H1 (cell line): Measurements from ENCODE around the gene CSHL1. TPM values are rescaled to one million over a fixed set of nuclear protein-coding genes. Genes with fewer than 3 reads are reported as not detected.
A peak's percentile ranks its signal among the peaks of the same experiment; 100 is the strongest.
"Not testable (repeated sequence)": the region's sequence is repeated elsewhere in the genome, so short reads cannot be mapped to it uniquely, and the experiment has no call there.

Experiments
- CTCF ChIA-PET: fragments of 300-600 bp; sonication (Branson Sonifier 250); formaldehyde crosslinking; loops from one replicate; lab custom pipeline; 2021; ENCODE audit not compliant: partially characterized antibody; lab: Charles Lee
- POLR2A ChIA-PET: fragments of 300-600 bp; sonication (Branson Sonifier 250); formaldehyde crosslinking; loops from one replicate; lab custom pipeline; 2021; ENCODE audit warnings: inconsistent platforms; ENCODE audit not compliant: partially characterized antibody; lab: Charles Lee
- DNase-seq, 2 experiments: peaks; one replicate each; pipeline versions ENCODE4 v3.0.0 to v3.0.0-alpha.2; 2010 to 2022; ENCODE audit warnings: low spot score in 2 of 2, low read depth in 1 of 2, mixed read lengths in 1 of 2
- FAIRE-seq: peaks from 2 replicates; lab custom pipeline; 2011; peaks lifted over from hg19 to GRCh38; lab: Jason Lieb, UNC
- H2AFZ ChIP-seq: 2 replicates; pipeline ENCODE4 v1.8.1; 2012; ENCODE audit warnings: low read length, inconsistent platforms
- H2AK5ac ChIP-seq: 2 replicates; pipeline ENCODE4 v1.6.1; 2013; ENCODE audit warnings: low read depth, low read length
- H2BK120ac ChIP-seq: replicated peaks from 2 replicates; pipeline ENCODE3; 2013; ENCODE audit warnings: low read depth, low read length, inconsistent platforms
- H2BK12ac ChIP-seq: 2 replicates; pipeline ENCODE4 v1.6.1; 2013; ENCODE audit warnings: low read depth, low read length
- H2BK15ac ChIP-seq: 2 replicates; pipeline ENCODE4 v1.6.1; 2013; ENCODE audit warnings: low read length
- H2BK20ac ChIP-seq: 2 replicates; pipeline ENCODE4 v1.6.1; 2013; ENCODE audit warnings: low read length
- H2BK5ac ChIP-seq: 2 replicates; pipeline ENCODE4 v1.6.1; 2013; ENCODE audit warnings: low read depth, low read length
- H3K14ac ChIP-seq: 2 replicates; pipeline ENCODE4 v1.6.1; 2013; ENCODE audit warnings: inconsistent platforms; ENCODE audit not compliant: insufficient read length
- H3K18ac ChIP-seq: 2 replicates; pipeline ENCODE4 v1.6.1; 2013; ENCODE audit warnings: low read length; ENCODE audit errors: extremely low read depth
- H3K23ac ChIP-seq: 2 replicates; pipeline ENCODE4 v1.6.1; 2013; ENCODE audit warnings: inconsistent platforms; ENCODE audit not compliant: insufficient read length
- H3K23me2 ChIP-seq: 2 replicates; pipeline ENCODE4 v1.6.1; 2013; ENCODE audit warnings: low read depth, low read length
- H3K27ac ChIP-seq: 2 replicates; pipeline ENCODE4 v1.6.1; 2011; ENCODE audit warnings: low read depth, low read length, inconsistent platforms
- H3K27me3 ChIP-seq, 4 experiments: replicated peaks in 1 of 4; 1 replicate in 1 of 4; 2 replicates in 3 of 4; pipeline versions ENCODE4 v1.6.1 to v1.8.1; 2011 to 2013; ENCODE audit warnings: low read length in 3 of 4, mild to moderate bottlenecking in 3 of 4, inconsistent platforms in 2 of 4, mixed read lengths in 2 of 4, moderate library complexity in 1 of 4; ENCODE audit not compliant: control insufficient read depth in 3 of 4, insufficient read depth in 3 of 4; ENCODE audit errors: extremely low read depth in 1 of 4
- H3K36me3 ChIP-seq, 4 experiments: 2 replicates each; pipeline versions ENCODE4 v1.6.1 to v1.8.1; 2011 to 2013; ENCODE audit warnings: mild to moderate bottlenecking in 4 of 4, low read length in 3 of 4, moderate library complexity in 2 of 4, control low read depth in 1 of 4, inconsistent platforms in 1 of 4; ENCODE audit not compliant: insufficient read depth in 4 of 4, control insufficient read depth in 2 of 4
- H3K4ac ChIP-seq: replicated peaks from 2 replicates; pipeline ENCODE3; 2013; ENCODE audit warnings: low read length, low read depth, mixed read lengths, inconsistent platforms; ENCODE audit not compliant: insufficient read length
- H3K4me1 ChIP-seq, 4 experiments: replicated peaks in 1 of 4; 1 replicate in 1 of 4; 2 replicates in 3 of 4; pipeline versions ENCODE4 v1.6.1 to v1.8.1; 2011 to 2013; ENCODE audit warnings: low read length in 3 of 4, inconsistent platforms in 2 of 4, mixed read lengths in 1 of 4; ENCODE audit not compliant: insufficient read depth in 4 of 4, control insufficient read depth in 3 of 4
- H3K4me2 ChIP-seq, 2 experiments: 2 replicates each; pipeline versions ENCODE4 v1.6.1 to v1.8.1; 2011 to 2013; ENCODE audit warnings: low read depth in 2 of 2, low read length in 2 of 2, control low read depth in 1 of 2, inconsistent platforms in 1 of 2, mild to moderate bottlenecking in 1 of 2; ENCODE audit not compliant: insufficient read depth in 1 of 2
- H3K4me3 ChIP-seq, 4 experiments: fragments of 200-600, 300-600 bp in 1 of 4; sonication (generic), shearing (Covaris generic), sonication (Bioruptor Twin) in 1 of 4; 2 replicates each; pipeline versions ENCODE4 v1.5.1 to v1.8.1; 2011 to 2016; ENCODE audit warnings: low read length in 4 of 4, low read depth in 3 of 4, control low read depth in 2 of 4, inconsistent platforms in 2 of 4, mild to moderate bottlenecking in 2 of 4, mixed read lengths in 1 of 4, moderate library complexity in 1 of 4; ENCODE audit not compliant: insufficient read depth in 2 of 4; ENCODE audit errors: extremely low read depth in 1 of 4
- H3K56ac ChIP-seq: replicated peaks from 2 replicates; pipeline ENCODE3; 2013; ENCODE audit warnings: low read depth, mild to moderate bottlenecking, mixed read lengths, low read length, inconsistent platforms; ENCODE audit not compliant: insufficient read length
- H3K79me1 ChIP-seq: 2 replicates; pipeline ENCODE4 v1.6.1; 2013; ENCODE audit warnings: low read depth, low read length, control low read depth
- H3K79me2 ChIP-seq, 2 experiments: 2 replicates each; pipeline versions ENCODE4 v1.6.1 to v1.8.1; 2012 to 2013; ENCODE audit warnings: low read length in 2 of 2, mild to moderate bottlenecking in 2 of 2, inconsistent platforms in 1 of 2; ENCODE audit not compliant: insufficient read depth in 2 of 2, control insufficient read depth in 1 of 2
- H3K9ac ChIP-seq, 4 experiments: replicated peaks in 1 of 4; 1 replicate in 1 of 4; 2 replicates in 3 of 4; pipeline versions ENCODE4 v1.6.1 to v1.8.1; 2011 to 2013; ENCODE audit warnings: low read depth in 3 of 4, low read length in 3 of 4, control low read depth in 2 of 4, mild to moderate bottlenecking in 2 of 4, moderate library complexity in 2 of 4, inconsistent platforms in 1 of 4; ENCODE audit errors: extremely low read depth in 1 of 4
- H3K9me3 ChIP-seq, 2 experiments: 2 replicates each; pipeline versions ENCODE4 v1.6.1 to v1.8.1; 2012 to 2013; ENCODE audit warnings: mild to moderate bottlenecking in 2 of 2, moderate library complexity in 2 of 2, control low read depth in 1 of 2, inconsistent platforms in 1 of 2, low read depth in 1 of 2, low read length in 1 of 2, mixed read lengths in 1 of 2; ENCODE audit not compliant: insufficient read depth in 2 of 2
- H4K20me1 ChIP-seq, 2 experiments: replicated peaks in 1 of 2; 2 replicates each; pipeline versions ENCODE3 to v1.8.1; 2011 to 2013; ENCODE audit warnings: inconsistent platforms in 2 of 2, low read length in 2 of 2, mild to moderate bottlenecking in 1 of 2; ENCODE audit not compliant: insufficient read depth in 2 of 2, control insufficient read depth in 1 of 2
- H4K5ac ChIP-seq: 2 replicates; pipeline ENCODE4 v1.6.1; 2013; ENCODE audit warnings: low read length, low read depth, mixed read lengths, inconsistent platforms; ENCODE audit not compliant: insufficient read length
- H4K8ac ChIP-seq: 2 replicates; pipeline ENCODE4 v1.8.0; 2013; ENCODE audit warnings: mild to moderate bottlenecking, moderate library complexity, low read length, inconsistent platforms; ENCODE audit not compliant: insufficient read depth; ENCODE audit errors: extremely low read depth
- H4K91ac ChIP-seq: replicated peaks from 2 replicates; pipeline ENCODE3; 2013; ENCODE audit warnings: low read length, mixed read lengths, inconsistent platforms; ENCODE audit not compliant: insufficient read length
- CTCF ChIP-seq, 3 experiments: IDR thresholded peaks; 1 replicate in 2 of 3; 2 replicates in 1 of 3; pipeline versions ENCODE4 v1.5.1 to v1.6.1; 2011; ENCODE audit warnings: low read length in 3 of 3, mild to moderate bottlenecking in 3 of 3, inconsistent platforms in 2 of 3, low read depth in 1 of 3, moderate library complexity in 1 of 3; ENCODE audit not compliant: insufficient read depth in 1 of 3; ENCODE audit errors: control extremely low read depth in 1 of 3
- WGBS, 2 experiments: shearing (Covaris generic) in 1 of 2; methylation state at CpG; one replicate each; pipeline versions ENCODE4 v1.1.6 to v1.1.7; 2013 to 2015; ENCODE audit warnings: low lambda C conversion rate in 2 of 2, mixed read lengths in 2 of 2, inconsistent platforms in 1 of 2, low coverage in 1 of 2, missing lambda C conversion rate in 1 of 2; ENCODE audit not compliant: insufficient replicate concordance in 2 of 2, insufficient coverage in 1 of 2, insufficient read length in 1 of 2; ENCODE audit errors: extremely low coverage in 1 of 2, missing lambda C conversion rate in 1 of 2; 5-methylcytosine and 5-hydroxymethylcytosine counted together
- polyA plus RNA-seq, 7 experiments: library from polyadenylated mRNA; depleted of rRNA in 3 of 7; stranded (reverse) in 5 of 7; unstranded in 2 of 7; fragments of >200 nt in 5 of 7; fragments of 200-250 nt in 2 of 7; gene quantifications; 1 replicate in 5 of 7; 2 replicates in 1 of 7; 4 replicates in 1 of 7; pipeline versions ENCODE4 v1.2.1 to v1.2.3, GENCODE V29; 2011 to 2013; ENCODE audit warnings: missing spikeins in 2 of 7, mixed read lengths in 2 of 7
- total RNA-seq: library from RNA; stranded (reverse); fragmentation: NEBNext Ultra II Directional; extraction: Animal tissue kit (Norgen Biotek cat#: 25700); gene quantifications from 2 replicates; pipeline ENCODE4 v1.2.1, GENCODE V29; 2021

CSHL1 gene
- total and polyA plus RNA-seq, 2 of the 8 experiments (the other 6 are each of a cell fraction or from before 2014, with no cell fraction given), result not detected

DNA sequence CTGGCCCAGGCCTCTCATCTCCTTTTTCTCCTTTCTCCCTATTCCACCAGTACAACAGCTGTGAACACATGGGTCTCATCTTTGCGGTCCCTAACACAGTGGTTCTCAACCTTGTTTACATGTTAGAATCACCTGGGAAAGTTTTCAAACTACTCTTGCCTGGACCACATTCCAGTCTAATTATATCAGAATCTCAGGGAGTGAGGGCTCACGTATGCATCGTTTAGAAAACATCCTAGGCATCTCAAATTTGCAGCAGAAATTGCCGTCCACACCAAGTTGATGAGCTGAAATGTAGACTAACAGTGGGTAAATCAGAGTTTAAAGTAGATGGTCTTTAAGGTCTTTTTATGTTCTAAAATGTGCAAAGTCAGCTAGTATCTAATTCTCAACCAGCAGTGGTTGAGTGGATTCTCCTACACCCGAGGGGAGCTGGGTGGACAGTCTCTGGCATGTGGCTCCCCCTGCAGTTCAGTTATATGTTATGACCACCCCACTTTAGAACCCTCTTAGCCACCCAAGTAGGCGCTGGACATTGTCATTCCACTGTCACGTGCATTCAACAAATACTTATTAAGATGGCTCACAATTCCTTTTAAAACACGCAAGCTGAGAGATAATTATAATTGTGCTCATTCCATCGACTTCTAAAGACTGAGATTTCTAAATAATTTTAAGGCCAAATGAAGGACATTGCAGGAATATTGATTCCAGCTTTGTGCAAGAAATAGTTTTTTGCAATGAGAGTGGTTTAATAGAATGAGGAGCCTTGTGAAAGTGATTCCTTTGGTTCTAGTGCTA lies 41.4 kb downstream of the CSHL1 start:
- not testable (repeated sequence) for H4K5ac ChIP-seq, H3K9me3 ChIP-seq, H3K18ac ChIP-seq, H3K4ac ChIP-seq, H3K56ac ChIP-seq, H3K79me2 ChIP-seq, H4K20me1 ChIP-seq, H2BK20ac ChIP-seq, H3K23ac ChIP-seq, H3K9ac ChIP-seq, H2BK12ac ChIP-seq, H2BK5ac ChIP-seq, H3K27ac ChIP-seq, H2AFZ ChIP-seq, H3K4me2 ChIP-seq, H4K91ac ChIP-seq, H2BK120ac ChIP-seq, H3K14ac ChIP-seq, H2BK15ac ChIP-seq, H3K79me1 ChIP-seq, H3K4me3 ChIP-seq, H2AK5ac ChIP-seq, DNase-seq, H3K23me2 ChIP-seq, H3K4me1 ChIP-seq, FAIRE-seq, H3K27me3 ChIP-seq, H3K36me3 ChIP-seq, H4K8ac ChIP-seq
- ChIA-PET POLR2A (interaction anchor here (0.6 to 0.8 kb wide), 2 partner anchors 10 to 19 kb away, joined by 3 read pairs; no protein-coding TSS in a partner anchor), CTCF (interaction anchor here (0.6 to 8.0 kb wide), 13 partner anchors 9 to 156 kb away, joined by 3 to 66 read pairs (median 4); partner anchors contain the start of gene GH2)
- peak in 2 of 3 experiments; percentile 13 to 23; a peak in 1 of 4 replicates for TF ChIP-seq CTCF (IDR thresholded peaks at IDR 0.05; ENCODE audit: control extremely low read depth in 1 of 3, insufficient read depth in 1 of 3, low read depth in 1 of 3, low read length in 3 of 3)
- WGBS, 2 experiments, result 56% methylated on average over 9 of the region's 9 CpGs; no CpG with 5 or more reads in 1 of the 2 experiments
